GM12878 (cell line): ENCODE measurements around the gene ZNF227.

Experiments
- ELK1 ChIP-seq: IDR thresholded peaks from 2 replicates; pipeline ENCODE4 v1.6.1; 2012; ENCODE audit warnings: low read depth, low read length, improper control_type of control experiment
- POLR2A ChIP-seq: IDR thresholded peaks from 2 replicates; pipeline ENCODE4 v1.6.1; 2011; ENCODE audit warnings: low read depth, mild to moderate bottlenecking, low read length
- TF ChIP-seq, protein P1 (sequence below), 3 experiments: IDR thresholded peaks in 2 of 3; conservative IDR thresholded peaks in 1 of 3; 2 replicates each; pipeline ENCODE4 v1.5.1; 2011; ENCODE audit warnings: low read depth in 3 of 3, low read length in 3 of 3, mild to moderate bottlenecking in 3 of 3, control low read depth in 2 of 3, moderate library complexity in 2 of 3, inconsistent platforms in 1 of 3, mixed read lengths in 1 of 3; ENCODE audit not compliant: control insufficient read depth in 2 of 3, insufficient read depth in 1 of 3; ENCODE audit errors: extremely low read depth in 1 of 3

GRCh38 chr19:44182145-44182544 is 30.2 kb upstream of the ZNF227 start:
- TF ChIP-seq, protein P1, sequence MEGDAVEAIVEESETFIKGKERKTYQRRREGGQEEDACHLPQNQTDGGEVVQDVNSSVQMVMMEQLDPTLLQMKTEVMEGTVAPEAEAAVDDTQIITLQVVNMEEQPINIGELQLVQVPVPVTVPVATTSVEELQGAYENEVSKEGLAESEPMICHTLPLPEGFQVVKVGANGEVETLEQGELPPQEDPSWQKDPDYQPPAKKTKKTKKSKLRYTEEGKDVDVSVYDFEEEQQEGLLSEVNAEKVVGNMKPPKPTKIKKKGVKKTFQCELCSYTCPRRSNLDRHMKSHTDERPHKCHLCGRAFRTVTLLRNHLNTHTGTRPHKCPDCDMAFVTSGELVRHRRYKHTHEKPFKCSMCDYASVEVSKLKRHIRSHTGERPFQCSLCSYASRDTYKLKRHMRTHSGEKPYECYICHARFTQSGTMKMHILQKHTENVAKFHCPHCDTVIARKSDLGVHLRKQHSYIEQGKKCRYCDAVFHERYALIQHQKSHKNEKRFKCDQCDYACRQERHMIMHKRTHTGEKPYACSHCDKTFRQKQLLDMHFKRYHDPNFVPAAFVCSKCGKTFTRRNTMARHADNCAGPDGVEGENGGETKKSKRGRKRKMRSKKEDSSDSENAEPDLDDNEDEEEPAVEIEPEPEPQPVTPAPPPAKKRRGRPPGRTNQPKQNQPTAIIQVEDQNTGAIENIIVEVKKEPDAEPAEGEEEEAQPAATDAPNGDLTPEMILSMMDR (IDR thresholded peaks at IDR 0.05 in 2 of 3, conservative IDR thresholded peaks at IDR 0.05 in 1 of 3; ENCODE audit: control insufficient read depth in 2 of 3, extremely low read depth in 1 of 3, insufficient read depth in 1 of 3, low read depth in 3 of 3, low read length in 3 of 3): no peak
- no peak for TF ChIP-seq POLR2A
- TF ChIP-seq ELK1: no peak
